ENCODE data around the gene LTA4H. TPM values are rescaled to one million over a fixed set of nuclear protein-coding genes. Genes with fewer than 3 reads are reported as not detected.

The LTA4H gene
- total and polyA plus RNA-seq, 8 donors: 20.0 to 57.1 (median 31.0) TPM

DNA sequence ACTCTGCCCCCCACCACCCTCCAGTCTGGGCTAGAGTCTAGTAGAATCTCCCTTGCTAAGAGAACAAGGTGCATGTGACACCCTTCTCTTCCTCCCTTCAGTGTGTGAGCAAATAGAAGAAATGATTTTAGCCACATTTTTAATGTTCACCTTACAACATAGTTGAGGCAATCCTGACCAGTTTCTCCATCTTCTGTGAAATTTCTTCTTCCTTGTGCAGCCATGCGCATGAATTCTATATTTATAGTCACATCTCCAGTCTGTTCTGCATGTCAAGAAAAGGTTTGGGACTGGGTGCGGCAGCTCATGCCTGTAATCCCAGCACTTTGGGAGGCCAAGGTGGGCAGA is 9.5 kb upstream of the LTA4H start:
- DNase-seq (no peak), ATAC-seq (no peak), FAIRE-seq (no peak)
- H3K9me3 ChIP-seq: no peaks in the 10 kb centered on the region
- peak overlapping the region in 1 of 4 donors; percentile 23 for H3K27ac ChIP-seq
- intact Hi-C loops (cut with DNase I): no loop called here
- no peak overlapping the region for H3K4me3 ChIP-seq
- H3K4me1 ChIP-seq: peaks cover 21 to 33% (median 28%) of the 10 kb centered on the region in 3 donors
- no peak for TF ChIP-seq CTCF (IDR thresholded peaks at IDR 0.05)
- H3K27me3 ChIP-seq: no peaks in the 10 kb centered on the region
- WGBS, 2 donors: 93 to 100% methylated on average over 2 of the region's 2 CpGs
- no peaks in the 10 kb centered on the region for H3K36me3 ChIP-seq

DNA sequence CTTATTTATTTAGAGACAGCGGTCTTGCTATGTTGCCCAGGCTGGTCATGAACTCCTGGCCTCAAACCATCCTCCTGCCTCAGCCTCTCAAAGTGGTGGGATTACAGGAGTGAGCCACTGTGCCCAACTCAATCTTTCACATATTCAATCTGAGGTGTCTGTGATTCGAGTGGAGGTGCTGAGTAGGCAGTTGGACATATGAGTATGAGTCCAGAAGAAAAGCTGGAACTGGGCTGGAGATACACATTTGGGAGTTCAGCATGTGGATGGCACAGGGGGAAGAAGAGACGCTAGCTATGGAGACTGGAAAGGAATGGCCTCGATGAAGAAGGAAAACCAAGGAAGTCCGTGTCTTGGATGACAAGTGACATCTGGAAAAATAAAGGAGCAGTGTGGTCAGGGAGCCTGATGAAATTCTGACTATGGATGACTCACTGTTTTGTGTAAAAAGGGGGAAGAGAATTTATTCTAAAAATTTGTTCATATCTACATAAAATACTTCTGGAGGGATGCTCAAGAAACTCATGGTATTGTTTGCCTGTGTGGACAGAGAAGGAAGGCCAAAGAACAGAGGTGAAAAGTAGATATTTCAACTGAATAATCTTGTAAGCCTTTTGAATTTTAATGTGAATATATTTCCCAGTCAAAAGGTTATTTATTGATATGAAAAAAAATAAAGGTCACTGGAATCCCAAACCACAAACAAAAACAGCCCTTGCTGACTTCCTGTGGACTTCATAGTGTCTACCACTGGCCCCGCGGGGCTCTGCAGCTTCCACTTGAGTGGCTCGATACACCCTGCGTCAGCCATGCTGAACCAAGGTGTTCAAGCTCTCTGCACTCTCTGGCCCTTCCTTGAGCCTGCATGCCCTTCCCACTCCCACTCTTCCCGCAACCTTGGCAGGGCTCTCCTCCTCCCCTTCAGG is 8.9 kb upstream of the LTA4H start:
- Histone ChIP-seq H3K4me1 (peaks cover 21 to 33% (median 28%) of the 10 kb centered on the region in 3 donors), H3K27me3 (no peaks in the 10 kb centered on the region), H3K9me3 (no peaks in the 10 kb centered on the region), H3K4me3 (no peak overlapping the region), H3K27ac (peak overlapping the region in 1 of 4 donors; percentile 23), H3K36me3 (no peaks in the 10 kb centered on the region)
- 73 to 79% methylated on average over 10 of the region's 10 CpGs for WGBS, 2 donors
- no peak for DNase-seq
- intact Hi-C loops (cut with DNase I): no loop called here
- TF ChIP-seq CTCF (IDR thresholded peaks at IDR 0.05): no peak
- no peak for FAIRE-seq
- ATAC-seq: no peak

DNA sequence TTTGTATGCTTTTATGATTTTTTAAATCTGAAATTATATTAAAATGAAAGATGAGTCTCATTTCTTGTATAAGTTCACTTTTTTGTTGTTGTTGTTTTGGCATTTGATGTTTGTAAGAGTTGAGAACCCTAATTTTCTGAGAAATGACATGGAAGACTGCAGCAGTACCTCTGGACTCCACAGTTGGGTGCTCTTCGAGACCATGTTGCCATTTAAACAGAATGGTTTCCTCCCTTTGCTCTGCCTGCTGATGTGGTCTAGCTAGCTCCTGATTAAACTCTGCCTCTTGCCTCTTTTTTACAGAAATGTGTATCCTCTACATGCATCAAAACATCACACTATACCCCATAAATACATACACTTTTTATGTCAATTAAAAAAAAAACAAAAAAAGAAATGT is 5.8 kb upstream of the LTA4H start:
- no peak for ATAC-seq
- WGBS, 2 donors: 85 to 96% methylated on average over 1 of the region's 1 CpG
- H3K4me1 ChIP-seq: peaks cover 0 to 6% (median 1%) of the 10 kb centered on the region in 3 donors
- DNase-seq: no peak
- H3K9me3 ChIP-seq: no peaks in the 10 kb centered on the region
- no peak for TF ChIP-seq CTCF (IDR thresholded peaks at IDR 0.05)
- no peaks in the 10 kb centered on the region for H3K36me3 ChIP-seq
- intact Hi-C loops (cut with DNase I): no loop called here
- no peak overlapping the region for H3K4me3 ChIP-seq
- FAIRE-seq: no peak
- H3K27me3 ChIP-seq: no peaks in the 10 kb centered on the region
- no peak overlapping the region for H3K27ac ChIP-seq

- no peaks in the 10 kb centered on the region for H3K36me3 ChIP-seq
- H3K4me1 ChIP-seq: no peaks in the 10 kb centered on the region
- no peaks in the 10 kb centered on the region for H3K27me3 ChIP-seq
- no peak for ATAC-seq
- no peak for DNase-seq
- TF ChIP-seq CTCF (IDR thresholded peaks at IDR 0.05): no peak
- H3K9me3 ChIP-seq: no peaks in the 10 kb centered on the region
- WGBS, 2 donors: 40 to 51% methylated on average over 3 of the region's 3 CpGs
- FAIRE-seq: no peak
- no peak overlapping the region for H3K4me3 ChIP-seq
- intact Hi-C loops (cut with DNase I): no loop called here
- no peak overlapping the region for H3K27ac ChIP-seq
Observed at GRCh38 chr12:96040305-96041133, 5.1 kb upstream of the LTA4H start.

Data from pancreas (tissue), 10 donors.